Glutamatergic neuron (in vitro differentiated cells): Measurements from ENCODE around the gene PSME3IP1. TPM values are rescaled to one million over a fixed set of nuclear protein-coding genes. Genes with fewer than 3 reads are reported as not detected.

Experiments
- DNase-seq: peaks from one replicate; pipeline ENCODE4 v3.0.0; 2022
- H3K27ac Mint-ChIP-seq: one replicate; pipeline ENCODE4 v1.8.0; 2020; ENCODE audit warnings: mild to moderate bottlenecking, mixed read lengths, inconsistent platforms; ENCODE audit not compliant: unreplicated experiment
- H3K27me3 Mint-ChIP-seq: one replicate; pipeline ENCODE4 v1.8.0; 2020; ENCODE audit warnings: mild to moderate bottlenecking, moderate library complexity, mixed read lengths, inconsistent platforms; ENCODE audit not compliant: unreplicated experiment
- H3K36me3 Mint-ChIP-seq: one replicate; pipeline ENCODE4 v1.8.0; 2020; ENCODE audit warnings: mild to moderate bottlenecking, mixed read lengths, inconsistent platforms; ENCODE audit not compliant: unreplicated experiment
- H3K4me1 Mint-ChIP-seq: one replicate; pipeline ENCODE4 v1.8.0; 2020; ENCODE audit warnings: mild to moderate bottlenecking, low read depth, mixed read lengths, inconsistent platforms; ENCODE audit not compliant: unreplicated experiment
- H3K4me3 Mint-ChIP-seq: one replicate; pipeline ENCODE4 v1.8.0; 2020; ENCODE audit warnings: mild to moderate bottlenecking, mixed read lengths, inconsistent platforms; ENCODE audit not compliant: unreplicated experiment
- H3K9me3 Mint-ChIP-seq: one replicate; pipeline ENCODE4 v1.8.0; 2020; ENCODE audit warnings: mild to moderate bottlenecking, moderate library complexity, mixed read lengths, inconsistent platforms; ENCODE audit not compliant: unreplicated experiment
- CTCF ChIP-seq: fragments of 200-600 bp; sonication (generic); IDR thresholded peaks from one replicate; pipeline ENCODE4 v1.5.0; 2021; ENCODE audit not compliant: partially characterized antibody, unreplicated experiment
- total RNA-seq: library from RNA; stranded (reverse); fragmentation: NEBNext Ultra II Directional; extraction: Animal tissue kit (Norgen Biotek cat#: 25700); gene quantifications from one replicate; pipeline ENCODE4 v1.2.1, GENCODE V29; 2021; ENCODE audit not compliant: unreplicated experiment

PSME3IP1 gene
- total RNA-seq, 1 donor from 2014 or later, result 124 TPM

- H3K4me3 Mint-ChIP-seq, result no peak overlapping the region
- H3K9me3 Mint-ChIP-seq, result peaks cover 2% of the 10 kb centered on the region
- peaks cover 5% of the 10 kb centered on the region for H3K27me3 Mint-ChIP-seq
- H3K4me1 Mint-ChIP-seq, result no peaks in the 10 kb centered on the region
- TF ChIP-seq CTCF, result no peak
- no peak for DNase-seq
- no peak overlapping the region for H3K27ac Mint-ChIP-seq
- no peaks in the 10 kb centered on the region for H3K36me3 Mint-ChIP-seq
Measured at GRCh38 chr16:57131351-57131970, 54.4 kb downstream of the PSME3IP1 start.

- no peaks in the 10 kb centered on the region for H3K4me1 Mint-ChIP-seq
- H3K27me3 Mint-ChIP-seq, result peaks cover 5% of the 10 kb centered on the region
- H3K9me3 Mint-ChIP-seq, result peaks cover 4% of the 10 kb centered on the region
- DNase-seq, result no peak
- H3K4me3 Mint-ChIP-seq, result no peak overlapping the region
- TF ChIP-seq CTCF, result no peak
- no peaks in the 10 kb centered on the region for H3K36me3 Mint-ChIP-seq
- no peak overlapping the region for H3K27ac Mint-ChIP-seq
Measured at GRCh38 chr16:57130950-57131321, 54.9 kb downstream of the PSME3IP1 start.

GRCh38 chr16:57128771-57129389, 57.0 kb downstream of the PSME3IP1 start:
- peaks cover 8% of the 10 kb centered on the region for H3K27me3 Mint-ChIP-seq
- H3K27ac Mint-ChIP-seq, result no peak overlapping the region
- no peak for DNase-seq
- peaks cover 4% of the 10 kb centered on the region for H3K9me3 Mint-ChIP-seq
- no peak overlapping the region for H3K4me3 Mint-ChIP-seq
- no peaks in the 10 kb centered on the region for H3K36me3 Mint-ChIP-seq
- H3K4me1 Mint-ChIP-seq, result no peaks in the 10 kb centered on the region
- no peak for TF ChIP-seq CTCF

- Mint-ChIP-seq H3K4me3 (no peak overlapping the region), H3K27ac (no peak overlapping the region)
Measured at GRCh38 chr16:57127836-57128235, 58.0 kb downstream of the PSME3IP1 start.

More at GRCh38 chr16:57127836-57128235, 58.0 kb downstream of the PSME3IP1 start:
- no peak for DNase-seq
- H3K4me1 Mint-ChIP-seq, result no peaks in the 10 kb centered on the region
- H3K36me3 Mint-ChIP-seq, result no peaks in the 10 kb centered on the region
- peaks cover 8% of the 10 kb centered on the region for H3K27me3 Mint-ChIP-seq
- H3K9me3 Mint-ChIP-seq, result peaks cover 4% of the 10 kb centered on the region
- no peak for TF ChIP-seq CTCF
